IMR-90 (cell line): ENCODE results near the gene PIP5K1C. TPM values are rescaled to one million over a fixed set of nuclear protein-coding genes. Genes with fewer than 3 reads are reported as not detected.

ENCODE experiments used
- ATAC-seq: fragments of 200-7000 bp; cut with Tn5 transposase; 2 replicates; pipeline ENCODE4 v1.9.1; 2020; ENCODE audit warnings: low read depth, mild to moderate bottlenecking, moderate library complexity
- BruUV-seq: library from RNA; stranded (reverse); fragments of 400-500 nt; replicated peaks from 2 replicates; lab custom pipeline; 2021; lab: Mats Ljungman, UMichigan
- CTCF ChIA-PET: fragments of 300-600 bp; formaldehyde crosslinking; extraction: SDS; loops from one replicate; lab custom pipeline; 2021; ENCODE audit warnings: antibody characterized with exemption; lab: Yijun Ruan, JAX
- POLR2A ChIA-PET: fragments of 300-600 bp; sonication (Branson Sonifier 250); formaldehyde crosslinking; loops from one replicate; lab custom pipeline; 2022; ENCODE audit warnings: antibody characterized with exemption; ENCODE audit not compliant: unreplicated experiment; lab: Charles Lee
- DNase-seq: peaks from one replicate; pipeline ENCODE4 v3.0.0; 2013
- H2AFZ ChIP-seq: replicated peaks from 2 replicates; pipeline ENCODE3; 2013; ENCODE audit warnings: low read length, mild to moderate bottlenecking; ENCODE audit not compliant: poor library complexity
- H2AK5ac ChIP-seq: 2 replicates; pipeline ENCODE4 v1.6.1; 2013; ENCODE audit warnings: low read depth, low read length, inconsistent platforms
- H2AK9ac ChIP-seq: replicated peaks from 2 replicates; pipeline ENCODE3; 2013; ENCODE audit warnings: mild to moderate bottlenecking, low read depth, low read length, moderate library complexity; ENCODE audit not compliant: poor library complexity
- H2BK120ac ChIP-seq: 2 replicates; pipeline ENCODE4 v1.6.1; 2013; ENCODE audit warnings: low read depth, low read length, inconsistent platforms
- H2BK15ac ChIP-seq: 3 replicates; pipeline ENCODE4 v1.6.1; 2013; ENCODE audit warnings: low read depth, low read length, inconsistent platforms
- H2BK20ac ChIP-seq: 2 replicates; pipeline ENCODE4 v1.6.1; 2013; ENCODE audit warnings: low read depth, mild to moderate bottlenecking, inconsistent platforms, low read length, moderate library complexity
- H2BK5ac ChIP-seq: 2 replicates; pipeline ENCODE4 v1.6.1; 2013; ENCODE audit warnings: mild to moderate bottlenecking, low read depth, low read length, inconsistent platforms; ENCODE audit not compliant: poor library complexity, severe bottlenecking
- H3K14ac ChIP-seq: replicated peaks from 2 replicates; pipeline ENCODE4 v1.6.1; 2013; ENCODE audit warnings: low read depth, low read length, inconsistent platforms
- H3K18ac ChIP-seq: 2 replicates; pipeline ENCODE4 v1.6.1; 2013; ENCODE audit warnings: low read depth, low read length, control low read depth
- H3K23ac ChIP-seq: 2 replicates; pipeline ENCODE4 v1.6.1; 2013; ENCODE audit warnings: low read depth, low read length, inconsistent platforms
- H3K27ac ChIP-seq: 2 replicates; pipeline ENCODE4 v1.5.1; 2013; ENCODE audit warnings: mild to moderate bottlenecking, control low read depth, low read length; ENCODE audit not compliant: insufficient read depth
- H3K27me3 ChIP-seq: 2 replicates; pipeline ENCODE4 v1.6.1; 2013; ENCODE audit warnings: low read length; ENCODE audit not compliant: control insufficient read depth, insufficient read depth
- H3K36me3 ChIP-seq: 2 replicates; pipeline ENCODE4 v1.6.1; 2013; ENCODE audit warnings: low read length, mixed read lengths; ENCODE audit not compliant: control insufficient read depth, insufficient read depth
- H3K4ac ChIP-seq: 2 replicates; pipeline ENCODE4 v1.6.1; 2013; ENCODE audit warnings: low read depth, low read length, inconsistent platforms
- H3K4me1 ChIP-seq: 2 replicates; pipeline ENCODE4 v1.6.1; 2013; ENCODE audit warnings: low read length, mixed read lengths; ENCODE audit not compliant: control insufficient read depth, insufficient read depth
- H3K4me2 ChIP-seq: 2 replicates; pipeline ENCODE4 v1.6.1; 2013; ENCODE audit warnings: low read depth, mild to moderate bottlenecking, control low read depth, low read length, moderate library complexity
- H3K4me3 ChIP-seq: 2 replicates; pipeline ENCODE4 v1.5.1; 2013; ENCODE audit warnings: low read depth, mild to moderate bottlenecking, control low read depth, low read length, moderate library complexity; ENCODE audit not compliant: insufficient read depth
- H3K56ac ChIP-seq: 2 replicates; pipeline ENCODE4 v1.6.1; 2013; ENCODE audit warnings: low read length, inconsistent platforms; ENCODE audit not compliant: insufficient read depth; ENCODE audit errors: extremely low read depth
- H3K79me1 ChIP-seq, 2 experiments: 2 replicates each; pipeline ENCODE4 v1.6.1; 2013; ENCODE audit warnings: low read length in 2 of 2, inconsistent platforms in 1 of 2, low read depth in 1 of 2
- H3K9ac ChIP-seq: 2 replicates; pipeline ENCODE4 v1.6.1; 2013; ENCODE audit warnings: low read depth, low read length, control low read depth
- H3K9me1 ChIP-seq: 2 replicates; pipeline ENCODE4 v1.6.1; 2013; ENCODE audit warnings: low read length, inconsistent platforms; ENCODE audit not compliant: insufficient read depth
- H3K9me3 ChIP-seq: 2 replicates; pipeline ENCODE4 v1.6.1; 2013; ENCODE audit warnings: low read length; ENCODE audit not compliant: control insufficient read depth, insufficient read depth
- H4K20me1 ChIP-seq: 2 replicates; pipeline ENCODE4 v1.6.1; 2013; ENCODE audit warnings: low read length, inconsistent platforms; ENCODE audit not compliant: insufficient read depth
- H4K5ac ChIP-seq: 2 replicates; pipeline ENCODE4 v1.6.1; 2013; ENCODE audit warnings: mild to moderate bottlenecking, low read depth, low read length, control low read depth
- H4K8ac ChIP-seq, 2 experiments: 2 replicates each; pipeline ENCODE4 v1.6.1; 2013; ENCODE audit warnings: low read depth in 2 of 2, low read length in 2 of 2, control low read depth in 1 of 2, inconsistent platforms in 1 of 2
- H4K91ac ChIP-seq: 2 replicates; pipeline ENCODE4 v1.6.1; 2013; ENCODE audit warnings: low read depth, low read length, inconsistent platforms; ENCODE audit not compliant: insufficient read depth
- CEBPB ChIP-seq: IDR thresholded peaks from 2 replicates; pipeline ENCODE4 v1.6.1; 2012; ENCODE audit warnings: low read depth, low read length, improper control_type of control experiment
- CHD1 ChIP-seq: IDR thresholded peaks from 2 replicates; pipeline ENCODE4 v1.6.1; 2012; ENCODE audit warnings: low read depth, low read length, improper control_type of control experiment
- MAZ ChIP-seq: IDR thresholded peaks from 2 replicates; pipeline ENCODE4 v1.6.1; 2012; ENCODE audit warnings: low read depth, mild to moderate bottlenecking, low read length, improper control_type of control experiment, moderate library complexity, borderline replicate concordance
- RAD21 ChIP-seq: IDR thresholded peaks from 2 replicates; pipeline ENCODE4 v1.6.1; 2012; ENCODE audit warnings: low read length, improper control_type of control experiment
- RFX5 ChIP-seq: IDR thresholded peaks from 2 replicates; pipeline ENCODE4 v1.8.0; 2012; ENCODE audit warnings: low read depth, mild to moderate bottlenecking, low read length, moderate library complexity
- USF2 ChIP-seq: fragments of 150-350 bp; IDR thresholded peaks from 2 replicates; pipeline ENCODE4 v1.6.1; 2017; ENCODE audit warnings: mild to moderate bottlenecking, antibody characterized with exemption, low read length, low read depth
- WGBS, 2 experiments: methylation state at CpG; one replicate each; pipeline versions ENCODE4 v1.1.5 to v1.1.7; 2013; ENCODE audit warnings: missing lambda C conversion rate in 2 of 2; ENCODE audit not compliant: insufficient read length in 1 of 2; ENCODE audit errors: extremely low coverage in 2 of 2; 5-methylcytosine and 5-hydroxymethylcytosine counted together
- dilution Hi-C: fragments of 300-500 bp; cut with HindIII; formaldehyde crosslinking; loops from one replicate; pipeline ENCODE4 v1.14.3; 2018; ENCODE audit warnings: low sequenced_read_pairs; ENCODE audit not compliant: unreplicated experiment
- in situ Hi-C: fragments of 300-500 bp; cut with MboI; formaldehyde crosslinking; loops from 3 replicates; pipeline ENCODE4 v1.14.3; 2019; ENCODE audit warnings: low sequenced_read_pairs, inconsistent platforms, mixed read lengths
- intact Hi-C: fragments of 100-400 bp; cut with micrococcal nuclease; formaldehyde crosslinking; loops from 2 replicates; pipeline ENCODE4 v1.10.0; 2022
- polyA plus RNA-seq, 3 experiments: library from polyadenylated mRNA; depleted of rRNA; stranded (reverse); fragments of >200 nt; gene quantifications; 2 replicates each; pipeline ENCODE4 v1.2.3, GENCODE V29; 2012; ENCODE audit warnings: low replicate concordance in 1 of 3
- total RNA-seq: library from RNA; depleted of rRNA; stranded (reverse); fragments of >200 nt; gene quantifications from 2 replicates; pipeline ENCODE4 v1.2.3, GENCODE V29; 2012
- TF ChIP-seq, protein P1 (sequence below): conservative IDR thresholded peaks from 2 replicates; pipeline ENCODE4 v1.5.1; 2012; ENCODE audit warnings: mild to moderate bottlenecking, low read depth, low read length, improper control_type of control experiment
- TF ChIP-seq, protein P2 (sequence below): fragments of 150-350 bp; IDR thresholded peaks from 2 replicates; pipeline ENCODE4 v1.6.1; 2016; ENCODE audit warnings: low read depth, mild to moderate bottlenecking, low read length, moderate library complexity, borderline replicate concordance

The PIP5K1C gene
- total and polyA plus RNA-seq, 2 of the 4 experiments (the other 2 are of a cell fraction), result 13.6 to 23.3 TPM

GRCh38 chr19:3738477-3739220, 38.4 kb upstream of the PIP5K1C start (continued):
- TF ChIP-seq, protein P1, sequence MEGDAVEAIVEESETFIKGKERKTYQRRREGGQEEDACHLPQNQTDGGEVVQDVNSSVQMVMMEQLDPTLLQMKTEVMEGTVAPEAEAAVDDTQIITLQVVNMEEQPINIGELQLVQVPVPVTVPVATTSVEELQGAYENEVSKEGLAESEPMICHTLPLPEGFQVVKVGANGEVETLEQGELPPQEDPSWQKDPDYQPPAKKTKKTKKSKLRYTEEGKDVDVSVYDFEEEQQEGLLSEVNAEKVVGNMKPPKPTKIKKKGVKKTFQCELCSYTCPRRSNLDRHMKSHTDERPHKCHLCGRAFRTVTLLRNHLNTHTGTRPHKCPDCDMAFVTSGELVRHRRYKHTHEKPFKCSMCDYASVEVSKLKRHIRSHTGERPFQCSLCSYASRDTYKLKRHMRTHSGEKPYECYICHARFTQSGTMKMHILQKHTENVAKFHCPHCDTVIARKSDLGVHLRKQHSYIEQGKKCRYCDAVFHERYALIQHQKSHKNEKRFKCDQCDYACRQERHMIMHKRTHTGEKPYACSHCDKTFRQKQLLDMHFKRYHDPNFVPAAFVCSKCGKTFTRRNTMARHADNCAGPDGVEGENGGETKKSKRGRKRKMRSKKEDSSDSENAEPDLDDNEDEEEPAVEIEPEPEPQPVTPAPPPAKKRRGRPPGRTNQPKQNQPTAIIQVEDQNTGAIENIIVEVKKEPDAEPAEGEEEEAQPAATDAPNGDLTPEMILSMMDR, result no peak

DNA sequence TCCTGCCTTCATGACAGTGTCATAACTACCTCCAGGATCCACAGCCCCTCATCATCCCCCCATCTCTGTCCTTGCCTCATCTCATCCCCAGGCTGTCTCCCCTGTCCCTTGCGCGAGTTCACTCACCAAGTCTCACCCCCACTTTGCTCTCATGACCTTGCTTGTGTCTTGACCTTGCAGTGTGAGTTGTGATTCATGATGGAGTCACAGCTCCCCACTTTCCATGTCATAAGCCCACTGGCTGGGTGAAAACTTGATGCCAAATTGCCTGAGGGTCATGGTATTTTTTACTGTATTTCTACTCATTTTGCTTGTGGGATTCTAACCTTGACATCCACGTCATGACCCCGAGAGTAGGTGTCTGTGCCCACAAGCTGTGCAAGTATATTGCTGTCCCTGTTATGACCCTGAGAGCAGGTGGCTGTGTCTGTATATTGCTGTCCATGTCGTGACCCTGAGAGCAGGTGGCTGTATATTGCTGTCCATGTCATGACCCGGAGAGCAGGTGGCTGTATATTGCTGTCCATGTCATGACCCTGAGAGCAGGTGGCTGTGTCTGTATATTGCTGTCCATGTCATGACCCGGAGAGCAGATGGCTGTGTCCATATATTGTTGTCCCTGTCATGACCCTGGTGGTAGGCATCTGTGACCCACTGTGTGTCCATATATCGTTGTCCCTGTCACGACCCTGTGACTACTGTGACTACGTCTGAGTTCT, 37.4 kb upstream of the PIP5K1C start:
- Histone ChIP-seq H2BK15ac (no peak overlapping the region), H3K18ac (no peak overlapping the region), H3K4me3 (no peak overlapping the region), H3K27me3 (peaks cover 11% of the 10 kb centered on the region), H3K36me3 (no peaks in the 10 kb centered on the region), H2AFZ (no peak overlapping the region), H3K14ac (no peak overlapping the region), H4K8ac (no peak overlapping the region), H3K4me2 (no peak overlapping the region), H3K56ac (no peak overlapping the region), H3K4me1 (no peaks in the 10 kb centered on the region), H3K9me3 (no peaks in the 10 kb centered on the region), H2AK5ac (no peak overlapping the region), H2BK120ac (no peak overlapping the region), H3K79me1 (no peaks in the 10 kb centered on the region), H4K91ac (no peak overlapping the region), H2AK9ac (no peak overlapping the region), H3K9me1 (peaks cover 8% of the 10 kb centered on the region; the same call in 1 of the 2 replicates), H3K27ac (no peak overlapping the region), H3K9ac (no peak overlapping the region), H4K20me1 (no peaks in the 10 kb centered on the region), H4K5ac (no peak overlapping the region), H3K4ac (no peak overlapping the region), H3K23ac (no peak overlapping the region), H2BK20ac (no peak overlapping the region), H2BK5ac (no peak overlapping the region)
- in situ Hi-C loops (no loop called here), dilution Hi-C loops (no loop called here), intact Hi-C loops (no loop called here)
- POLR2A ChIA-PET, result interaction anchor here (1.0 kb wide), 1 partner anchor 25 kb away, joined by 4 read pairs; the partner anchor contains the start of gene MRPL54
- WGBS, 2 experiments, result 64% methylated on average over 8 of the region's 10 CpGs; no CpG with 5 or more reads in 1 of the 2 experiments
- CTCF ChIA-PET, result no interaction called here
- ATAC-seq (no peak), DNase-seq (no peak)
- BruUV-seq, result no TSS peak
- TF ChIP-seq MAZ (no peak), CEBPB (no peak), RFX5 (no peak), RAD21 (no peak), CHD1 (no peak), USF2 (no peak)
- TF ChIP-seq, protein P2, sequence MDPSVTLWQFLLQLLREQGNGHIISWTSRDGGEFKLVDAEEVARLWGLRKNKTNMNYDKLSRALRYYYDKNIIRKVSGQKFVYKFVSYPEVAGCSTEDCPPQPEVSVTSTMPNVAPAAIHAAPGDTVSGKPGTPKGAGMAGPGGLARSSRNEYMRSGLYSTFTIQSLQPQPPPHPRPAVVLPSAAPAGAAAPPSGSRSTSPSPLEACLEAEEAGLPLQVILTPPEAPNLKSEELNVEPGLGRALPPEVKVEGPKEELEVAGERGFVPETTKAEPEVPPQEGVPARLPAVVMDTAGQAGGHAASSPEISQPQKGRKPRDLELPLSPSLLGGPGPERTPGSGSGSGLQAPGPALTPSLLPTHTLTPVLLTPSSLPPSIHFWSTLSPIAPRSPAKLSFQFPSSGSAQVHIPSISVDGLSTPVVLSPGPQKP, result no peak
